RWPE2 (cell line): ENCODE results near the gene PODNL1.

ENCODE experiments used
- ATAC-seq: fragments of 200-7000 bp; cut with Tn5 transposase; 3 replicates; pipeline ENCODE4 v1.9.1; 2021; ENCODE audit warnings: low read depth
- DNase-seq: peaks from one replicate; pipeline ENCODE4 v3.0.0-alpha.2; 2020; ENCODE audit warnings: low spot score
- H3K27ac ChIP-seq: fragments of 450-650 bp; 2 replicates; pipeline ENCODE4 v1.5.1; 2017; ENCODE audit warnings: mild to moderate bottlenecking; ENCODE audit not compliant: poor library complexity, severe bottlenecking
- H3K27me3 ChIP-seq: fragments of 250-450 bp; sonication (Bioruptor Pico); 2 replicates; pipeline ENCODE4 v1.5.1; 2021; ENCODE audit warnings: mild to moderate bottlenecking, moderate library complexity; ENCODE audit not compliant: insufficient read depth, poor library complexity, severe bottlenecking
- H3K36me3 ChIP-seq: fragments of 250-450 bp; sonication (Bioruptor Pico); 2 replicates; pipeline ENCODE4 v1.5.1; 2020; ENCODE audit warnings: low read depth, mild to moderate bottlenecking, moderate library complexity
- H3K4me1 ChIP-seq: fragments of 250-450 bp; sonication (Bioruptor Pico); 2 replicates; pipeline ENCODE4 v1.5.1; 2021; ENCODE audit warnings: mild to moderate bottlenecking, moderate library complexity; ENCODE audit not compliant: insufficient read depth, poor library complexity, severe bottlenecking
- H3K4me3 ChIP-seq: fragments of 250-450 bp; sonication (Bioruptor Pico); 2 replicates; pipeline ENCODE4 v1.5.1; 2021; ENCODE audit warnings: mild to moderate bottlenecking, moderate library complexity; ENCODE audit not compliant: severe bottlenecking
- H3K9me3 ChIP-seq: fragments of 250-450 bp; sonication (Bioruptor Pico); 2 replicates; pipeline ENCODE4 v1.5.1; 2021; ENCODE audit warnings: mild to moderate bottlenecking, moderate library complexity; ENCODE audit not compliant: severe bottlenecking
- TF ChIP-seq, protein P1 (sequence below): fragments of 450-650 bp; IDR thresholded peaks from one replicate; pipeline ENCODE4 v1.5.1; 2017; ENCODE audit warnings: mild to moderate bottlenecking, moderate library complexity; ENCODE audit not compliant: poor library complexity, severe bottlenecking

Gene PODNL1

DNA sequence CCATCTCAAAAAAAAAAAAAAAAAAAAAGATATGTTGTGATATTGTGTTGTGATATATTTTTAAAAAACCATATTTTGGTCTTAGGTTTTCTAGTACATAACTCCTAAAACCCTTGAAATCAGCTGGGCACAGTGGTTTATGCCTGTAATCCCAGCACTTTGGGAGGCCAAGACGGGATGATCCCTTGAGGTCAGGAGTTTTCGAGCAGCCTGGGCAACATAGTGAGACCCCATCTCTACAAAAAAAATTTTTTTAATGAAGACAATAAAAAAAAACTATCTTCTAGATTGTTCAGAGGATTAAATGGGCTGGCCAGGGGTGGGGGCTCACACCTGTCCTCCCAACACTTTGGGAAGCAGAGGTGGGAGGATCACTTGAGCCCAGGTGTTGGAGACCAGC lies 12.8 kb upstream of the PODNL1 start:
- no peak for ATAC-seq
- TF ChIP-seq, protein P1, sequence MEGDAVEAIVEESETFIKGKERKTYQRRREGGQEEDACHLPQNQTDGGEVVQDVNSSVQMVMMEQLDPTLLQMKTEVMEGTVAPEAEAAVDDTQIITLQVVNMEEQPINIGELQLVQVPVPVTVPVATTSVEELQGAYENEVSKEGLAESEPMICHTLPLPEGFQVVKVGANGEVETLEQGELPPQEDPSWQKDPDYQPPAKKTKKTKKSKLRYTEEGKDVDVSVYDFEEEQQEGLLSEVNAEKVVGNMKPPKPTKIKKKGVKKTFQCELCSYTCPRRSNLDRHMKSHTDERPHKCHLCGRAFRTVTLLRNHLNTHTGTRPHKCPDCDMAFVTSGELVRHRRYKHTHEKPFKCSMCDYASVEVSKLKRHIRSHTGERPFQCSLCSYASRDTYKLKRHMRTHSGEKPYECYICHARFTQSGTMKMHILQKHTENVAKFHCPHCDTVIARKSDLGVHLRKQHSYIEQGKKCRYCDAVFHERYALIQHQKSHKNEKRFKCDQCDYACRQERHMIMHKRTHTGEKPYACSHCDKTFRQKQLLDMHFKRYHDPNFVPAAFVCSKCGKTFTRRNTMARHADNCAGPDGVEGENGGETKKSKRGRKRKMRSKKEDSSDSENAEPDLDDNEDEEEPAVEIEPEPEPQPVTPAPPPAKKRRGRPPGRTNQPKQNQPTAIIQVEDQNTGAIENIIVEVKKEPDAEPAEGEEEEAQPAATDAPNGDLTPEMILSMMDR = no peak

GRCh38 chr19:13946414-13946813 lies 8.2 kb upstream of the PODNL1 start:
- no peaks in the 10 kb centered on the region for H3K36me3 ChIP-seq
- ATAC-seq (peak; percentile 79), DNase-seq (no peak)
- no peak overlapping the region for H3K4me3 ChIP-seq
- H3K27ac ChIP-seq = peak overlapping the region; percentile 19
- TF ChIP-seq, protein P1 = no peak
- peaks cover 9% of the 10 kb centered on the region for H3K4me1 ChIP-seq
- H3K27me3 ChIP-seq = no peaks in the 10 kb centered on the region
- H3K9me3 ChIP-seq = no peaks in the 10 kb centered on the region

More for the DNA sequence above, 12.8 kb upstream of the PODNL1 start:
- no peaks in the 10 kb centered on the region for H3K9me3 ChIP-seq
- no peak overlapping the region for H3K27ac ChIP-seq
- H3K36me3 ChIP-seq = peaks cover 20% of the 10 kb centered on the region
- peaks cover 11% of the 10 kb centered on the region for H3K4me1 ChIP-seq
- no peak for DNase-seq
- no peaks in the 10 kb centered on the region for H3K27me3 ChIP-seq
- H3K4me3 ChIP-seq = no peak overlapping the region

GRCh38 chr19:13942023-13942684 lies 3.9 kb upstream of the PODNL1 start:
- Histone ChIP-seq H3K27ac (no peak overlapping the region), H3K4me3 (no peak overlapping the region), H3K36me3 (no peaks in the 10 kb centered on the region), H3K4me1 (peaks cover 17% of the 10 kb centered on the region), H3K9me3 (no peaks in the 10 kb centered on the region), H3K27me3 (no peaks in the 10 kb centered on the region)
- ATAC-seq (no peak), DNase-seq (no peak)
- TF ChIP-seq, protein P1 = no peak

DNA sequence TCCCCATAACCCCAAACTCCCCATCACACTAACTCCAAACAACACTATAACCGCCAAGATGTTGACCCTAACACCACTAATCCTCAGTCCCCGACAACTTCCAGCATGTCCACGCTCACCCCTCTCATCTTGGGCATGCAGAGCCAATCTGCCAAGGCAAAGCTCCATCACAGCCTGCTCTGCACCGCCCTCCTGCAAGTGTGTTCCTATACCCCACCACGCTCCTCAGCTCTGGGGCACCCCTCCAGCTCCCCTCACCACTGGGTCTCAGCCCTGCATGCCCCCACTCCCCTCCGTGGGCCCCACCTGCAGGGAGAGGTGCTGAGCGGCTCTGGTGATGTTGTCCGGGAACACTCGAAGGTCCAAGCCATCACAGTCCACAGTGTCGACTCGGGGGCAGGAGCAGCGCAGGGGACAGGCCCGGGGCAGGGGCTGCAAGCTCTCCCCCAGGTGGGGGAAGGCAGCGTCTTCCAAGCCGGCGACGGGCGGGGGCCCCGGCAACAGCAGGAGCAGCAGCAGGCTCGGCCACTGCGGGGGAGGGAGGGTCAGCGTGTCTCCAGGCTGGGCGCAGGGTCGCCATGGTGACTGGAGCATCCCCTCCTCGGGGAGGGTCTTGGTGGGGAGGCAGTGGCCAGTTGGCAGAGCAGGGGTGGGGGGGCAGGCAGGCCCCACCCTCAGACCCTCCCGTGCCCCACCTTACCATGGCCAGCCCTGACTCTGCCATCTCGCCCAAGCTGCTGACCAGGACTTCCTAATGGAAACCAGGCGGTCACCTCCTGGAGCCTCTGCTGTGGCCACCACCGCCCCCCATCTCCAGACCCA lies 527 bp downstream of the PODNL1 start:
- DNase-seq = no peak
- TF ChIP-seq, protein P1 = no peak

More for the DNA sequence above, 527 bp downstream of the PODNL1 start:
- peak; percentile 10; the same call in 1 of the 3 replicates for ATAC-seq
- H3K27ac ChIP-seq = no peak overlapping the region
- H3K4me1 ChIP-seq = peaks cover 8% of the 10 kb centered on the region
- H3K27me3 ChIP-seq = no peaks in the 10 kb centered on the region
- no peaks in the 10 kb centered on the region for H3K36me3 ChIP-seq
- H3K4me3 ChIP-seq = no peak overlapping the region
- no peaks in the 10 kb centered on the region for H3K9me3 ChIP-seq
